Astrocyte of the cerebellum (primary cell): ENCODE data around the gene LDLRAP1.

Experiments used
- DNase-seq: peaks from one replicate; pipeline ENCODE4 v3.0.0-alpha.2; 2011; ENCODE audit warnings: low read depth
- H3K4me3 ChIP-seq: 2 replicates; pipeline ENCODE4 v1.5.1; 2011; ENCODE audit warnings: mild to moderate bottlenecking, low read depth, low read length, moderate library complexity
- in situ Hi-C: cut with HindIII; loops from 2 replicates; pipeline ENCODE4 v1.10.0; 2017; ENCODE audit warnings: low sequenced_read_pairs
- TF ChIP-seq, protein P1 (sequence below): IDR thresholded peaks from 2 replicates; pipeline ENCODE4 v1.5.1; 2012; ENCODE audit warnings: low read length, low read depth, moderate library complexity, mild to moderate bottlenecking; ENCODE audit errors: missing control alignments

LDLRAP1 gene

DNA sequence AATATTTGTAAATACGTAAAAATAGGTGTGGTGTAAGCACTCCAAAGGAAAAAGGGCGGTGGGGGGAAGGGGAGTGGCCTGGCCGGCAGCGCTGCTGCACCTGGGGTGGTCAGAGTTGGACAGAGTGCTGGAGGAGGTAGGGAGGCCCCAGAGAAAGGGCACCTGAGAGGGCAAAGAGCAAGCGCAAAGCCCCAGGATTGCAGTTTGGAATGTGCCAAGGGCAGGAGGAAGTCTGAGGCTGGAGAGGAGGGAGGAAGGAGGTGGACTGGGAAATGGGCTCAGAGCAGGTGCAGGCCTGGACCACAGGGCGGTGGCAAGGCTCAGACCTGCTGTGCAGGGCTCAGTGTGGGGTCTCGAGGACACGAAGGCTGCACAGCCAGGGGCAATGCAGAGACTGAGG lies 30.6 kb downstream of the LDLRAP1 start:
- TF ChIP-seq, protein P1, sequence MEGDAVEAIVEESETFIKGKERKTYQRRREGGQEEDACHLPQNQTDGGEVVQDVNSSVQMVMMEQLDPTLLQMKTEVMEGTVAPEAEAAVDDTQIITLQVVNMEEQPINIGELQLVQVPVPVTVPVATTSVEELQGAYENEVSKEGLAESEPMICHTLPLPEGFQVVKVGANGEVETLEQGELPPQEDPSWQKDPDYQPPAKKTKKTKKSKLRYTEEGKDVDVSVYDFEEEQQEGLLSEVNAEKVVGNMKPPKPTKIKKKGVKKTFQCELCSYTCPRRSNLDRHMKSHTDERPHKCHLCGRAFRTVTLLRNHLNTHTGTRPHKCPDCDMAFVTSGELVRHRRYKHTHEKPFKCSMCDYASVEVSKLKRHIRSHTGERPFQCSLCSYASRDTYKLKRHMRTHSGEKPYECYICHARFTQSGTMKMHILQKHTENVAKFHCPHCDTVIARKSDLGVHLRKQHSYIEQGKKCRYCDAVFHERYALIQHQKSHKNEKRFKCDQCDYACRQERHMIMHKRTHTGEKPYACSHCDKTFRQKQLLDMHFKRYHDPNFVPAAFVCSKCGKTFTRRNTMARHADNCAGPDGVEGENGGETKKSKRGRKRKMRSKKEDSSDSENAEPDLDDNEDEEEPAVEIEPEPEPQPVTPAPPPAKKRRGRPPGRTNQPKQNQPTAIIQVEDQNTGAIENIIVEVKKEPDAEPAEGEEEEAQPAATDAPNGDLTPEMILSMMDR: no peak
- no peak overlapping the region for H3K4me3 ChIP-seq
- in situ Hi-C loops: no loop called here
- no peak for DNase-seq

DNA sequence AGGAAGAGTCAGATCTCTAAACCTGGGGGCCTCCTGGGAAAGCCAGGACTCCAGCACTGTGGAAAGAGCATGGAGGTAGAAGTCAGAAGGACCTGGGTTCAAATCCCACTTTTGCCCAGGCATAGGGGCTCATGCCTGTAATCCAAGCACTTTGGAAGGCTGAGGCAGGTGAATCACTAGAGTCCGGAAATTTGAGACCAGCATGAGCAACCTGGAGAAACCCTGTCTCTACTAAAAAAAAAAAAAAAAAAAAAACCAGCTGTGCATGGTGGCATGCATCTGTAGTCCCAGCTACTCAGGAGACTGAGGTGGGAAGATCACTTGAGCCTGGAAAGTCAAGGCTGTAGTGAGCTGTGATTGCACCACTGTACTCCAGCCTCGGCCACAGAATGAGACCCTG lies 31.8 kb downstream of the LDLRAP1 start:
- TF ChIP-seq, protein P1: no peak
- in situ Hi-C loops: no loop called here
- H3K4me3 ChIP-seq: no peak overlapping the region
- DNase-seq: no peak

DNA sequence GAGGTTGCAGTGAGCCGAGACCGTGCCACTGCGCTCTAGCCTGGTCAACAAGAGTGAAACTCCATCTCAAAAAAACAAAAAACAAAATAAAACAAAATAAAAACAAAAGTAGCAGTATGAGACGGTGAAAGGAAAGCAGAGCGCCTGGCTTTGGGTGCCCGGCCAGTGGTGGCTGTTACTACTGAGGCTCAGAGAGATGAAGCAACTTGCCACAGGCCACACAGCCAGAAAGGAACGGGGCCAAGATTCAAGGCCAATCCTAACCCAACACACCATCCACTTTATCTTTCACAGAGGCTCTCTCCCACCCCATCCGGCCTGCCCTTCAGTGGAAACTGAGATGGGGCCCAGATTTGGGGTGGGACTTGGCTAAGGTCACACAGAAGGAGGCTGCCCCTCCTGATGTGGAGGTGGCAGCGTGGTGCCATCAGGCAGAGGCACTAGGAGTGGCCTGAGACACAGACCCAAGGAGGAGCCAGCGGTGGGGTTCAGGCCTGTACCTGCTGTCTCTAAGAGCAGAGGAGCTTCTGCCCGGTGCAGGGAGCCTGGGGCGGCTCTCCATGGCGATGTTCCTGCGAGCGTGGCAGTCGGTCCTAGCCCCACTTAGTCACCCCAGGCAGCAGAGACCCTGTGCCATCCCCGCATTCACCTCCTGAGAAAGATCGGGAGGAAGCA lies 33.2 kb downstream of the LDLRAP1 start:
- in situ Hi-C loops: no loop called here
- H3K4me3 ChIP-seq: no peak overlapping the region
- no peak for DNase-seq
- TF ChIP-seq, protein P1: no peak

DNA sequence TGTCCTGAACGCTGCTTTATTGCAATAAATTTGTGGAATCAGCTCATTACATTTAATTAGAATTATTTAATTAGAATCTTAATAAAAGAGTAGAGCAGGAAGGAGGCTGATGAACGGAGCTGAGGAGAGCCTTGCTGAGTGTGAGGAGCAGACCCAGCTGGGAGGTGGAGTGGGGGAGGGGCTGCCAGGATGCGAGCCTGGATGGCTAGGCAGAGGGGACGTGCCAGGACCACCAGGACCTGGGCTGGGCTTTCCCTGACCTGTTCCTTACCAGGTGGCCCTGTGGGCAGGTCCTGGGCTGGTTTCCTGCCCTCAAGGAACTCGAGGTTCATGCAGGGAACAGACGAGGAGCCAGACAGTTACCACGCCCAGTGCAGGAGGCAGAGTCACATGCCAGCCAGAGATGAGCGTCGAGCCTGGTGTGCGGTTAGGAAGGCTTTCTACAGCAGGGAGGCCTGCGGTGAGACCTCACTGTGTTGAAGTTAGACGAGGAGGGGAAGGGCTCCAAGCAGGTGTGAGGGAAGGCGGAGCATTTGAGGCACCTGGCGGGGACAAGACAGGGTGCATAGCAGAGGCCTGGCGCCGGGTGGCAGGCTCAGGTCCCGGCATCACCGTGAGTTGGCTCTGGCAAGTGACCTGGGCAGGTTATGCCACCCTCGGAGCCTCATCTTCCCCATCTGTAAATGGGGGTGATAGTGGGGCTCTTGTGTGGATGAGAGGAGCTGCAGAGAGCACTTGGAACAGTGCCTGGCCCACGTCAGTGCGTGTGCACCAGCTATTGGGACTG lies 33.9 kb downstream of the LDLRAP1 start:
- in situ Hi-C loops: no loop called here

DNA sequence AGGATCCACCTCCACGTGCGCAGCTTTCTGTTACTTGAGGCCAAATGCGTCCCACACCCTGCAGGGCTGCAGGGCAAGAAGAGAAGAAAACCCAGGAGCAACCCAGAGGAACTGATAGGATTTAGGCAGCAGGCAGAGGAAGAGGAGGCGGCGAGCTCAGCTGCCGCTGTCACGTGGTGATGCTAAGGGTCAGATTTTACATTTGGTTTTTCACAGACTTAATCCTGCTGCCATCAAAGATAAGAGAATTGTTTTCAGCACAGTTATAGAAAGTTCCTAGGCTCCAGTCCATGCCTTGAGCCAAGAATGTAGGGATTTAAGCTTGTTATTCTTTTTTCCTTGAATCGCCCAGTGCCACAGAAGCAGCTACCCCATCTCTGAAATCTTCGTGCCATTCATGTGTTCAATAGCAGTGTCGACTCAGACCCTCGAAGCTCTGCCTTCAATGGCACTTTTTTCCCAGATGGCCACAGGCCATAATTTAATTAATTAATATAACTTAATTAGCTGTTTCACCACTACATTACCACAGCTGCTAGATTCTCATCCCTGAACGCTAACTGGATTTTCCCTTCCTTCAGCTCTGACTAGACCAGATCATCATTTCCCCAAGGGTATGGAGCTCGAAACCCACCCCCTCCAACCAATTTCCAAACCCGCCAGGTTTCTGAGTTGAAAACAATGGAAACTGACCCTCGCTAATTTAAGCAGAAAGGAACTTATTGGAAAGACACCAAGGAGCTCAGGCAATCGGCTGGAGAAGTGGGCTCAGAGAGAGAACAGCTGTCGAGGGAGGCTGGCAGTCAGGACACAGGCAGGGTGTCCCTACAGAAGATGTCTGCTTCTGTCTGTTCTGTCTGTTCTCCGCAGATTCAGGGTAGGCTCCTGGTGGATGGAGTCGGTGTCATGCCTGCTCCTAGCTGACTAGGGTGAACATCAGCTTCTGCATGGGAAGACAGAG lies 36.2 kb downstream of the LDLRAP1 start:
- TF ChIP-seq, protein P1: no peak
- in situ Hi-C loops: no loop called here
- no peak for DNase-seq
- H3K4me3 ChIP-seq: no peak overlapping the region

More for the DNA sequence above, 33.9 kb downstream of the LDLRAP1 start:
- H3K4me3 ChIP-seq: no peak overlapping the region
- DNase-seq: no peak
- TF ChIP-seq, protein P1: no peak

DNA sequence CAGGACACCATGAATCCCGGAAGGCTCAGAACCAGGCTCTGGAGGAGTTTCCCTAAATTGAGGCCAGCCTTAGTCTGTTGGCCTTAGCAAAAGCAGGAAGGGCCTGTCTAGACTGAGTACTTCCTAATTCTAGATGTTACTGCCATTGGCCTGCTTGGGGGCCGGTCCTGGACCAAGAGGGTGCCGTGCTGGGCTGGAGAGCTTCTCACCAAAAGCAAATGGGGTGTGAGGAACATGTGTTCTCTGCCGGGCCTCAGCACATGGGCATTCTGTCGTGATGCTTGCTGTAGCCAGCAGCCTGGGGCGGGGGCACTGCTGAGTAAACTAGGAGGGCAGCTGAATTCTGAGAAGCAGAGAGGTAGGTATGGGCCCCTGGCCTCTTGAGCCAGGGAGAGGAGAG lies 37.5 kb downstream of the LDLRAP1 start:
- in situ Hi-C loops: no loop called here
- no peak for DNase-seq
- H3K4me3 ChIP-seq: no peak overlapping the region
- TF ChIP-seq, protein P1: no peak
